ENCODE data around the gene ATP4A.
A peak's percentile ranks its signal among the peaks of the same experiment; 100 is the strongest.

The ATP4A gene

GRCh38 chr19:35549174-35549788, 14.2 kb downstream of the ATP4A start:
- peak; percentile 29 for DNase-seq (ENCODE audit: low read depth)

DNA sequence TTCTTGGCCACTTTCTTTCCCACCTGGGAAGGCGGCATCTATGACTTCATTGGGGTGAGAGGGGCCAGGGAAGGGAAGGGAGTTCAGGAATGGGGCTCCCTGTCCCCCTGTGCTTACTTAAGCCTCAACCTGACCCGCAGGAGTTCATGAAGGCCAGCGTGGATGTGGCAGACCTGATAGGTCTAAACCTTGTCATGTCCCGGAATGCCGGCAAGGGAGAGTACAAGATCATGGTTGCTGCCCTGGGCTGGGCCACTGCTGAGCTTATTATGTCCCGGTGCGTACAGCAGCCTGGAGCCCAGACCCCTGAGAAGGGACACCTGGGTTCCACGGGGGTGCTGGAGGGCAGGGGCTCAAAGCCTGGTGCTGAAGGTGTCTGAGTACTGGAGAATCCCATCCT, 16.9 kb downstream of the ATP4A start:
- DNase-seq (ENCODE audit: low read depth) = no peak

DNA sequence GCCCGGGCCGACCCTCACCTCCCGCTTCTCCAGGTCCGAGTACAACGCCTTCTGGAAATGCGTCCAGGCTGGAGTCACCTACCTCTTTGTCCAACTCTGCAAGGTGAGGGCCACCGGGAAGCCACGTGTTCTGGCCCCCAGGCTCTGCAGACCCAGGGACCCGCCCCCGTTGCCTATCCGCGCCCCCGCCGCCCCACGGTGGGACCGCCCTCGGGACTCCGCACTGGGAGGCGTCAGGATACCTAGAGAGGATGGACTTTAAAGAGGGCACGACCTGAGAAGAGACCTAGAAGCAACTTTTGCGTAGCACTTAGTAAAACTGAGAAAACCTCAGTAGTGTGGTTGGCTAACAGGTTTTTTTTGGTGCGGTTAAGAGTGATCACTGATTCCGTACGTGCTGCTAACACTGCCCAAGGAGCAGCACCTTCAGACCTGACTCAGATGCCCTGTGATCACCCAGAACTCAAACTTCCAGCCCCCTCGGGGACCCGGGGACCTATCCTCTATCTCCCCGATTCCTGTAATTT, 17.5 kb downstream of the ATP4A start:
- DNase-seq (ENCODE audit: low read depth) = no peak

DNA sequence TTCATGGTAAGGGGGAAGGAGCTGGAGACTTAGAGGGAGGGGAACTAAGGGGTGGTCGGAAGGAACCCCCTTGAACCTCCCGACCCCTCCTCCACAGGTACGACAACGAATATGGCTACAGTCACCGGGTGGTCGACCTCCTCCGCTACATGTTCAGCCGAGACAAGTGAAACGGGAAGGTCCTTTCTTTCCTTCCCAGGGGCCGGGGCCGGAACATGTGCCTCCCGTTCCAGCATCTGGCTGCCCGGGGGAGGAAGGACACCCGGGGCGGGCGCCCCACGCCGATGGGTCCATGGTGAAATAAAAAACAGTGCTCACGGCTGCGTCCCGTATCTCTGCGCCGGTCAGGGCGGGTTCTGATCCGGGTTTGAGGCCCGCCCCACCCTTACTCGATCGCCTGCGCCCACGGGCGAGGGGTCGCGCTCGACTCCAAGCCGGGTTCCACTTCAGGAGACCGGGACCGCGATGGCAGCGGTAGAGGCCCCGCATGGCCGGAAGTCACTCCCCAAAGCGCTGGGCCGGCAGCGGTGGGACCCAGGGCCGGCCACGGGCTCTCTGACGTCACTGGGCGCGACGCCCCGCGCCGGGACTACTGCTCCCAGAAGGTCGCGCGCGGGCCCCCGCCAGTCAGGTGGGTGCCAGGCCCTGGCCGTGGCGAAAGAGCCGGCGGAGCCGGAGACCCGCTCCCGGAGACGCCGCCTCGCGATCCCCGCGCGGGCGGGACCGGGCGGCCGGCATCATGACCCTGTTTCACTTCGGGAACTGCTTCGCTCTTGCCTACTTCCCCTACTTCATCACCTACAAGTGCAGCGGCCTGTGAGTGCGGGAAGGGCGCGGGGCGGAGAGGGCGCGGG, 18.2 kb downstream of the ATP4A start, which contains the start of gene TMEM147:
Gene TMEM147 (plus strand): TSS at position 626 of the 854 bp plus-strand sequence. CDS start 114 bp downstream, at position 740.
- DNase-seq (ENCODE audit: low read depth) = peak; percentile 70

DNA sequence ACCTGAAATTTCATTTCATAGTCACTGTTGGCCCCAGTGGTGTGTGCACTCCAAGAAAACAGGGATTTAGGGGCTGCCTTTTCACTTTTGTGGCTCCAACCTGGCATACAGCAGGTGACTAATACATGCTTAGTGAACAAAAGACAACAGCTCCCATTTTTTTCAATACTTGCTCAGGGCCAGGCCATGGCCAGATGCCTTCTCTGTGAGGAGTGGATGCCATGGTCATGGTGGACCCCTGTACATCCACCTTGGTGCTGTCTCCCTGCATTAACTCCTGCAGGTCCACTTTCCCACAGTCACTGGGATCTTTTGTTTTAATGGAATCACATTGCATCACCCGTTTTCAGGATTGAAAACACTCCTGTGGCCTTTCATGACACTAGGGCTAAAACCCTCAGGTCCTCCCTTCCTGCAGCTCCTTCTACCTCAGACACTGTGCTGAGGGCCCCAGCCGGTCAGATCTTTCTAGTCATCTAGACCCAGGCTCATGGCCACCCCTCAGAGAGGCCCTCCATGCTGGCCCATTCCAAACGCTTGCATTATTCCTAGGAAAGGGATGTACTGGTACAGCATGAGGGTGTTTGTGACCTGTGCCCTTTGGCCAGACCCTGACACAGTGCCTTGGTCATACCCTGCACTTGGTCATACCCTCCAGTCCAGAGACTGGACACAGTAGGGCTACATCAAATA, 19.2 kb downstream of the ATP4A start:
- no peak for DNase-seq (ENCODE audit: low read depth)

- DNase-seq (ENCODE audit: low read depth) = no peak
Observed at GRCh38 chr19:35543280-35544109, 20.0 kb downstream of the ATP4A start.

DNA sequence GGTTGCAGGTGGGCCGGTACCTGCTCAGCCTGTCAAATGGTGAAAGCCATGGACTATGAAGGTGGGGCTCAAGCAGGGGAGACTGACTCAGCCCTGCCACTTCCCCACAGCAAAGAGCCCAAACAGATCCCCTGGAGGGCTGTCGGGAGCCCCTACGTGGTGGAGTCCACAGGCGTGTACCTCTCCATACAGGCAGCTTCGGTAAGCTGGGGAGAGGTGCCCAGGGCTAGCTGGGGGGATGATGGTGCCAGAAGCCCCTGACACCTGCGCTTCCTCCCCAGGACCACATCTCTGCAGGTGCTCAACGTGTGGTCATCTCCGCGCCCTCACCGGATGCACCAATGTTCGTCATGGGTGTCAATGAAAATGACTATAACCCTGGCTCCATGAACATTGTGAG, 21.2 kb downstream of the ATP4A start:
- no peak for DNase-seq (ENCODE audit: low read depth)

DNA sequence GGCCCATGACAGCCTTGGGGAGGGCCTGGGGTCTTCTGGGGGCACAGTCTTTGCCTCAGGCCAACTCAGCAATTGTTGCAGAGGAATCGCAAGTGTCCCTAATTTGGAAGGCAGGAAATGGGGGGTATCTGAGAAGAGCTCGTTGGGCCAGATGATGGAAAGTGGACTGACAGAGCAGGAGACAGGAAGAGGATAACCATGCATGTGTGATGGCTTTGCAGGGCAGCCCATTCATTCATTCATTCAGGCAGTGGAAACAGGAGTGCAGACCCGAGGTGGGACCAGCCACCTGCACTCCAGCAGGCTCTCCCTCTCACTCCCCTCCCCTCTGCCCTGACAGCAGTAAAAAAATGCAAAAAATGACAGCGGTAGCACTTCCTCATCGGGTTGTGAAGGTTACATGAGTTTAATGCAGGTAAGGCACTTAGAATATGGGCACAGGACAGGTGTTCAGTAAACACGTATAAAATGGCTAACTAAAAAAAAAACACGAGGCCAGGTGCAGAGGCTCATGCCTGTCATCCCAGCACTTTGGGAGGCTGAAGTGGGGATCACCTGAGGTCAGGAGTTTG, 23.0 kb downstream of the ATP4A start:
- no peak for DNase-seq (ENCODE audit: low read depth)

- no peak for DNase-seq (ENCODE audit: low read depth)
Observed at GRCh38 chr19:35539850-35540249, 23.6 kb downstream of the ATP4A start.

- no peak for DNase-seq (ENCODE audit: low read depth)
Observed at GRCh38 chr19:35539314-35539713, 24.1 kb downstream of the ATP4A start.

- DNase-seq (ENCODE audit: low read depth) = no peak
Observed at GRCh38 chr19:35534803-35535480, 28.5 kb downstream of the ATP4A start.

DNA sequence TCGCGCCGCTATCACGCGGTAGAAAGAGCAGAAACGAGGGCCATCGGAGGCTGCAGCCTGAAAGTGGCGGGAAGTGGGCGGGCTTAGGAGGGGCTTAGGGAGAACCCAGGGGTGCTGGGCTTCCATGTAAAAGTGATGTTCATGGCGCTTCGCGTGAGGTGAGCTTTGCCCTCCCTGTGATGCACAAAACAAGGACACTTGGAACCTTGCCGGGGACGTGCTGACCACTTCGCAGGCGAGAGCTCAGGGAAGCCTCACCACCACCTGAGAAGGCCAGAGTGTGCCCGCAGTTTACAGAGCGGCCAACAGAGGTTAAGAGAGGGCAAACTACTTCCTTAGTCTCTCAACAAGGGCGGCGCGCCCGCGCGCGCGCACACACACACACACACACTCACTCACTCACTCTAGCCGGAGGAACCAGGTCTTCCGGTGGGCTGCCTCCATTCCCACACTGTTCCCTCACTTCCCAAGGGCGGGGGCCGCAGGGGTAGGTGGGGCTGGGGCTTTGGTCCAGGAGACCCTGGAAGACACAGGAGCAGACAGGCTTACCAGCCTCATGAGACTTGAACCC, 29.6 kb downstream of the ATP4A start:
- no peak for DNase-seq (ENCODE audit: low read depth)

DNA sequence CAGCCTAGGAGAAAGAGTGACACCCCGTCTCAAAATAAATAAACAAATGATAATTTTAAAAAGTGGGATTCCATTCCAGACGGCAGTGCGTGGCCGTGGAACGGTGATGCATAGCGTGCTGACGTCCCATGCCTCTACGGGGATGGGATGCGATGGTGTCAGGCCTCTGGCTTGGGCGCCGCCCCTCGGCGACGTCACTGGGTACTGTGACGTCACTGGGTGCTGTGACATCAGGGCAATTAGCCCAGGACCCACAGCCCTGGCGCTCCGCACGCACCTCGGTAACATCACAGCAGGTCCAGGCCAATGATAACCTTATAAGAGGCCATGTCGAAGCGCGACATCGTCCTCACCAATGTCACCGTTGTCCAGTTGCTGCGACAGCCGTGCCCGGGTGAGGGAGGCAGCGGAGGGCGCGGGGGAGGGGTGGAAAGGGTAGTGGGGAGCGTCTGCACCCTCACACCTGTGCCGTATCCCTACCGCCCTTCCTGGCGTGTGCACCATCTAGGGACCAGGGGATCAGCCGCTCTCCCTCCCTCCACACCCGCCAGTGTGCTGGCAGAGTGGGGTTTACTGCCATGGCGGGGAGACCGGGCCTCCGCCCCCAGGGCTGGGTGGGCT, 30.1 kb downstream of the ATP4A start, which contains the start of gene GAPDHS:
Gene GAPDHS (plus strand): TSS at position 256 of the 621 bp plus-strand sequence. CDS start 72 bp downstream, at position 328.
- DNase-seq (ENCODE audit: low read depth) = no peak

GRCh38 chr19:35531291-35531690, 32.2 kb downstream of the ATP4A start:
- no peak for DNase-seq (ENCODE audit: low read depth)

DNA sequence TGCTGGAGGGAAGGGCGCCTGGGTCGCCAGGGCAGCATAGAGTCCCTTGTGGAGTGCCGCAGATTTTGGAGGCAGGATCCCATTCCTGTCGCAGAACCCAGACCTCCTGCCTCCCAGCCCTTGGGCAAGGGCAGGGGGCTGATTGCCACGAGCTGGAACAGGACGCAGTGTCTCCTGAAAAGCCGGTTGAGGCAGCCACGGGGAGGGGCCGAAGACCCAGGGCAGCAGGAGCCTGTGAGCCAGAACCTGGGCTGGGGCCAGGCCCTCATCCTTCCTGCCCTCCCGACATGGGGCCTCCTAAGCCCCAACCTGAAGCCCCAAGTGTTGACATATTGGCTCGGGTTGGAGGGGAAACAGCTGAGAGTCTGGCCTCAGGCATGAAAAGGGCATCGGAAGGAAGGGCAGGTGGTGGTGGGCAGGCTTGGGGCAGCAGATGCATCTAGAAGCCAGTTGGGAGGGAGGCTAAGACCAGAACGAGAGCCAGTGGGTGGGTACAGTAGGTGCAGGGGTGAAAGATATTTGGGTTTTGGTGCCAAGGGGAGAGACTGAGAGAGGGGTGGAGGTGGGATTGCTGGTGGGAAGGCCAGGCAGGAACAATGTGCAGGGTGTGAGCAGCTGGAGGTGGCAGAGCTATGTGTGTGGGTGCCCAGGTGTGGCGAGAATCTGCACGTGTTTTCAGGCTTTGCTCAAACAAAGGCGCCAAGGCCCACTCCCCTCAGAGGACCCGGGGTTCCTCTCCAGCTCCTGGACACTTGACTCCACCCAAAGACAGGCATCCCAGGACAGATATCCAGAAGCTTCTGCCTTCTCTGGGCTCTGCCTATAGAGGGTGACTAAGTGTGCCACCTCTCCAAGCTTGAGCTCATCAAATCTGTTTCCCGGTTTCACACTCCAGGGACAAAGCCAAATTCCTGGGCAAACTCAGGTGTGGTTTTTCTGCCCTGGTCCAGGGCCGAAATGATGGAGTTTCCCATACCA, 33.9 kb downstream of the ATP4A start:
- no peak for DNase-seq (ENCODE audit: low read depth)

- peak; percentile 64 for DNase-seq (ENCODE audit: low read depth)
Observed at GRCh38 chr19:35528218-35529038, 35.0 kb downstream of the ATP4A start, which contains the start of gene SBSN. SBSN (minus strand) TSS chr19:35528311; CDS start chr19:35528281, 30 bp downstream.

- DNase-seq (ENCODE audit: low read depth) = no peak
Observed at GRCh38 chr19:35525873-35526272, 37.6 kb downstream of the ATP4A start.
